MCF 10A (cell line): Measurements from ENCODE around the gene DIDO1. TPM values are rescaled to one million over a fixed set of nuclear protein-coding genes. Genes with fewer than 3 reads are reported as not detected.

Experiments
- BruUV-seq: library from RNA; stranded (reverse); fragments of 400-500 nt; replicated peaks from 2 replicates; lab custom pipeline; 2021; lab: Mats Ljungman, UMichigan
- CTCF ChIA-PET: fragments of 300-600 bp; sonication (Branson Sonifier 250); formaldehyde crosslinking; extraction: SDS; loops from one replicate; lab custom pipeline; 2021; ENCODE audit warnings: antibody characterized with exemption, inconsistent platforms; lab: Yijun Ruan, JAX
- POLR2A ChIA-PET: fragments of 300-600, 350-650 bp; sonication (Branson Sonifier 250); formaldehyde crosslinking; extraction: SDS; loops from one replicate; lab custom pipeline; 2020; ENCODE audit warnings: antibody characterized with exemption, inconsistent platforms; lab: Yijun Ruan, JAX
- DNase-seq: peaks from one replicate; pipeline ENCODE4 v3.0.0-alpha.2; 2018; ENCODE audit not compliant: unreplicated experiment
- H3K27ac Mint-ChIP-seq: one replicate; pipeline ENCODE4 v1.8.0; 2022; ENCODE audit warnings: mild to moderate bottlenecking, low read depth, mixed read lengths; ENCODE audit not compliant: unreplicated experiment
- H3K27me3 Mint-ChIP-seq: one replicate; pipeline ENCODE4 v1.8.0; 2022; ENCODE audit warnings: mixed read lengths; ENCODE audit not compliant: insufficient read depth, unreplicated experiment
- H3K36me3 Mint-ChIP-seq: one replicate; pipeline ENCODE4 v1.8.0; 2022; ENCODE audit warnings: mild to moderate bottlenecking, moderate library complexity, mixed read lengths; ENCODE audit not compliant: insufficient read depth, unreplicated experiment
- H3K4me1 Mint-ChIP-seq: one replicate; pipeline ENCODE4 v1.8.0; 2022; ENCODE audit warnings: mixed read lengths; ENCODE audit not compliant: insufficient read depth, unreplicated experiment
- H3K4me3 Mint-ChIP-seq: one replicate; pipeline ENCODE4 v1.8.0; 2022; ENCODE audit warnings: mild to moderate bottlenecking, moderate library complexity, mixed read lengths; ENCODE audit not compliant: unreplicated experiment
- H3K9me3 Mint-ChIP-seq: one replicate; pipeline ENCODE4 v1.8.0; 2022; ENCODE audit warnings: mixed read lengths; ENCODE audit not compliant: unreplicated experiment
- CTCF ChIP-seq: fragments of 200-600 bp; IDR thresholded peaks from one replicate; pipeline ENCODE4 v1.8.0; 2022; ENCODE audit warnings: antibody characterized with exemption, mild to moderate bottlenecking; ENCODE audit not compliant: unreplicated experiment
- intact Hi-C: fragments of 100-400 bp; cut with micrococcal nuclease; formaldehyde crosslinking; loops from 2 replicates; pipeline ENCODE4 v1.14.1; 2022
- total RNA-seq: library from RNA; stranded (reverse); gene quantifications from 2 replicates; pipeline ENCODE4 v1.2.3, GENCODE V29; 2022

Gene DIDO1
- total RNA-seq, 1 experiment from 2014 or later = 36.8 TPM

GRCh38 chr20:62840244-62841197 is 85.8 kb downstream of the DIDO1 start:
- no peak for DNase-seq
- Mint-ChIP-seq H3K36me3 (peaks cover 7% of the 10 kb centered on the region), H3K9me3 (no peaks in the 10 kb centered on the region), H3K4me3 (no peak overlapping the region), H3K27ac (no peak overlapping the region), H3K4me1 (peaks cover 15% of the 10 kb centered on the region), H3K27me3 (no peaks in the 10 kb centered on the region)
- no peak for TF ChIP-seq CTCF
- ChIA-PET CTCF (interaction anchor here (0.6 to 1.4 kb wide), 2 partner anchors 132 to 169 kb away, joined by 3 to 6 read pairs; no protein-coding TSS in a partner anchor), POLR2A (no interaction called here)
- BruUV-seq = no TSS peak
- intact Hi-C loops = no loop called here

- Mint-ChIP-seq H3K4me3 (no peak overlapping the region), H3K4me1 (peaks cover 15% of the 10 kb centered on the region), H3K27me3 (no peaks in the 10 kb centered on the region), H3K36me3 (peaks cover 6% of the 10 kb centered on the region), H3K27ac (no peak overlapping the region), H3K9me3 (no peaks in the 10 kb centered on the region)
- TF ChIP-seq CTCF = no peak
- ChIA-PET POLR2A (no interaction called here), CTCF (no interaction called here)
- no TSS peak for BruUV-seq
- no peak for DNase-seq
- intact Hi-C loops = no loop called here
Observed at GRCh38 chr20:62839816-62840215, 86.5 kb downstream of the DIDO1 start.

GRCh38 chr20:62839261-62839660 is 87.0 kb downstream of the DIDO1 start:
- H3K27me3 Mint-ChIP-seq = no peaks in the 10 kb centered on the region
- intact Hi-C loops = no loop called here
- H3K4me1 Mint-ChIP-seq = peaks cover 15% of the 10 kb centered on the region
- POLR2A ChIA-PET = interaction anchor here (0.6 to 1.2 kb wide), 4 partner anchors 20 to 45 kb away, joined by 3 to 5 read pairs (median 3); no protein-coding TSS in a partner anchor
- H3K36me3 Mint-ChIP-seq = peaks cover 5% of the 10 kb centered on the region
- no peak overlapping the region for H3K27ac Mint-ChIP-seq
- CTCF ChIA-PET = interaction anchor here (0.6 kb wide), 1 partner anchor 384 kb away, joined by 3 read pairs; no protein-coding TSS in a partner anchor
- no peak overlapping the region for H3K4me3 Mint-ChIP-seq
- no peak for TF ChIP-seq CTCF
- BruUV-seq = no TSS peak
- DNase-seq = no peak
- no peaks in the 10 kb centered on the region for H3K9me3 Mint-ChIP-seq
